HFFc6 (cell line): ENCODE measurements around the gene CDR2. TPM values are rescaled to one million over a fixed set of nuclear protein-coding genes. Genes with fewer than 3 reads are reported as not detected.

ENCODE experiments used
- DNase-seq: peaks from one replicate; pipeline ENCODE4 v3.0.0-alpha.2; 2018
- H3K27ac Mint-ChIP-seq: 2 replicates; pipeline ENCODE4 v1.8.0; 2020; ENCODE audit warnings: mild to moderate bottlenecking, mixed read lengths
- H3K27me3 Mint-ChIP-seq: 2 replicates; pipeline ENCODE4 v1.8.0; 2021; ENCODE audit warnings: mild to moderate bottlenecking, moderate library complexity, mixed read lengths; ENCODE audit not compliant: insufficient read depth
- H3K36me3 Mint-ChIP-seq: 2 replicates; pipeline ENCODE4 v1.8.0; 2021; ENCODE audit warnings: low read depth, mixed read lengths
- H3K4me1 Mint-ChIP-seq: 2 replicates; pipeline ENCODE4 v1.8.0; 2020; ENCODE audit warnings: low read depth, mixed read lengths
- H3K4me3 Mint-ChIP-seq: 2 replicates; pipeline ENCODE4 v1.8.0; 2020; ENCODE audit warnings: mild to moderate bottlenecking, moderate library complexity, mixed read lengths
- H3K9me3 Mint-ChIP-seq: 2 replicates; pipeline ENCODE4 v1.8.0; 2020; ENCODE audit warnings: mild to moderate bottlenecking, mixed read lengths
- total RNA-seq, 6 experiments: library from RNA; stranded (reverse); fragmentation: NEBNext Ultra II Directional; extraction: Animal tissue kit (Norgen Biotek cat#: 25700); gene quantifications; 2 replicates in 1 of 6; 3 replicates in 5 of 6; pipeline ENCODE4 v1.2.3, GENCODE V29; 2021
- TF ChIP-seq, protein P1 (sequence below): fragments of 200-600 bp; sonication (generic); IDR thresholded peaks from 2 replicates; pipeline ENCODE4 v1.5.0; 2021; ENCODE audit warnings: antibody characterized with exemption, mild to moderate bottlenecking

CDR2 gene
- total RNA-seq, 6 experiments from 2014 or later, result 35.9 to 43.4 (median 39.1) TPM

- H3K27me3 Mint-ChIP-seq, result peaks cover 14% of the 10 kb centered on the region
- H3K9me3 Mint-ChIP-seq, result no peaks in the 10 kb centered on the region
- no peaks in the 10 kb centered on the region for H3K4me1 Mint-ChIP-seq
- no peak overlapping the region for H3K4me3 Mint-ChIP-seq
- peaks cover 16% of the 10 kb centered on the region for H3K36me3 Mint-ChIP-seq
- DNase-seq, result no peak
- TF ChIP-seq, protein P1, sequence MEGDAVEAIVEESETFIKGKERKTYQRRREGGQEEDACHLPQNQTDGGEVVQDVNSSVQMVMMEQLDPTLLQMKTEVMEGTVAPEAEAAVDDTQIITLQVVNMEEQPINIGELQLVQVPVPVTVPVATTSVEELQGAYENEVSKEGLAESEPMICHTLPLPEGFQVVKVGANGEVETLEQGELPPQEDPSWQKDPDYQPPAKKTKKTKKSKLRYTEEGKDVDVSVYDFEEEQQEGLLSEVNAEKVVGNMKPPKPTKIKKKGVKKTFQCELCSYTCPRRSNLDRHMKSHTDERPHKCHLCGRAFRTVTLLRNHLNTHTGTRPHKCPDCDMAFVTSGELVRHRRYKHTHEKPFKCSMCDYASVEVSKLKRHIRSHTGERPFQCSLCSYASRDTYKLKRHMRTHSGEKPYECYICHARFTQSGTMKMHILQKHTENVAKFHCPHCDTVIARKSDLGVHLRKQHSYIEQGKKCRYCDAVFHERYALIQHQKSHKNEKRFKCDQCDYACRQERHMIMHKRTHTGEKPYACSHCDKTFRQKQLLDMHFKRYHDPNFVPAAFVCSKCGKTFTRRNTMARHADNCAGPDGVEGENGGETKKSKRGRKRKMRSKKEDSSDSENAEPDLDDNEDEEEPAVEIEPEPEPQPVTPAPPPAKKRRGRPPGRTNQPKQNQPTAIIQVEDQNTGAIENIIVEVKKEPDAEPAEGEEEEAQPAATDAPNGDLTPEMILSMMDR, result no peak
- H3K27ac Mint-ChIP-seq, result no peak overlapping the region
Observed at GRCh38 chr16:22326771-22327445, 47.5 kb downstream of the CDR2 start.

- peaks cover 10% of the 10 kb centered on the region for H3K36me3 Mint-ChIP-seq
- H3K9me3 Mint-ChIP-seq, result no peaks in the 10 kb centered on the region
- no peak overlapping the region for H3K27ac Mint-ChIP-seq
- TF ChIP-seq, protein P1, result no peak
- DNase-seq, result no peak
- H3K4me1 Mint-ChIP-seq, result no peaks in the 10 kb centered on the region
- H3K27me3 Mint-ChIP-seq, result peaks cover 14% of the 10 kb centered on the region
- no peak overlapping the region for H3K4me3 Mint-ChIP-seq
Observed at GRCh38 chr16:22326369-22326652, 48.1 kb downstream of the CDR2 start.

DNA sequence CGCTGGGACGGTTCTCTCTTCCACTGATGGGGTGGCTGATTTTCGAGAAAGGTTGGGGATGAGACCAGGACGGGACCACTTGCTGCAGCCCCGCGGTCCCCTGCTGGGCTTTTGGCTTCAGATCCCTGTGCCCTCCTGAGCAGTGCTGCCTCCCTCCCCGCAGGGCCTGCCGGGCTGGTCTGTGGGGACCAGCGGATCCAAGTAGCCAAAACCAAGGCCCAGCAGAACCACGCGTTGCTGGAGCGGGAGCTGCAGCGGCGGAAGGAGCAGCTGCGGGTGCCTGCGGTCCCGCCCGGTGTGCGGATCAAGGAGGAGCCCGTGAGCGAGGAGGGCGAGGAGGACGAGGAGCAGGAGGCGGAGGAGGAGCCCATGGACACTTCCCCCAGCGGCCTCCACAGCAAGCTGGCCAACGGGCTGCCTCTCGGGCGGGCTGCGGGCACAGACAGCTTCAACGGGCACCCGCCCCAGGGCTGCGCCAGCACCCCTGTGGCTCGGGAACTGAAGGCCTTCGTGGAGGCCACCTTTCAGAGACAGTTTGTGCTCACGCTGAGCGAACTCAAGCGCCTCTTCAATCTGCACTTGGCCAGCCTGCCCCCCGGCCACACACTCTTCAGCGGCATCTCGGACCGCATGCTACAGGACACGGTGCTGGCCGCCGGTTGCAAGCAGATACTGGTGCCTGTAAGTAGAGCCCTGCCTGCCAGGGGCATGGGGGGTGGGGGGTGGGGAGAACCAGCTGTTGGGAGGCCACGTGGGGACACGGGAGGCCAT, 48.6 kb downstream of the CDR2 start:
- Mint-ChIP-seq H3K9me3 (no peaks in the 10 kb centered on the region), H3K4me1 (no peaks in the 10 kb centered on the region), H3K27ac (no peak overlapping the region), H3K36me3 (peaks cover 13% of the 10 kb centered on the region; the same call in 1 of the 2 replicates), H3K27me3 (peaks cover 14% of the 10 kb centered on the region), H3K4me3 (no peak overlapping the region)
- DNase-seq, result no peak
- TF ChIP-seq, protein P1, result no peak

DNA sequence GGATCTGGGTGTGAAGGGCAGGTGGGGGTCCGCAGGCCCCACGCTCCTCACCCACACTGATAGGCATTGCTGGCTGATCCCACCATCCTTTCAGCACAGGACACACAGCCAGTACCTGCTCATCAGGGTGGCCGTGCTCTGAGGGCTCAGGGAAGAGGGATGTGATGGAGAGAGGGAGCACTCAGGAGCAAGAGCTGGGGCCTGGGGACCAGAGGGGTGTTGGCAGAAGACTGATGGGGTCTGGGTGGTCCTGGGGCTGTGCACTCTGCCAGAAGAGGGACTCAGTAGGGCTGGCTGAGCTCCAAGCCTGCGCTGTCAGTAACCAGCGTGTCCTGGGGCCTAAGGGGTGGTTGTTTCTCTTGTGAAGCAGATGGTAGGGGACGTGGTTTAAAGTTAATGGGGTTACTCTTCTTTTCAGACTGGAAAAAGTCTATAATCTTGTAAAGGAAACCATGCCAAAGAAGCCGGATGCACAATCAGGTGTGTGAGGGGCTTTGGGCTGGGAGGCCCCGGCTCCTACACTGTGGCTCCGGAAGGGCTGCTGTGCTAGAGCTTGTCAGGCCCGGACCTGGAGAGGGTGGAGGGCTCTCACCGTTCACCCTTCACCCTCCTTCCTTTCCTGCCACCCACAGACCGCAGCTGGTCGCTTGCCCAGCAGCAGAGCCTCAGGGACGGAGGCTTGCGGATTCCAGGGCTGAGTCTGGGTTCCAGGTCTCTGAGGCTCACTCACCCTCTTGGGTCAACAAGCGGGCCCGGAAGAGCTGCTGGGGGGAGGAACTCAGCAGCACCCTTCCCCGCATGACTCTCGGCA, 49.4 kb downstream of the CDR2 start:
- H3K27me3 Mint-ChIP-seq, result peaks cover 14% of the 10 kb centered on the region
- H3K36me3 Mint-ChIP-seq, result peaks cover 11% of the 10 kb centered on the region; the same call in 1 of the 2 replicates
- no peaks in the 10 kb centered on the region for H3K9me3 Mint-ChIP-seq
- DNase-seq, result no peak
- 0 out of 2 replicates have a peak overlapping the region, but pooled peaks have one; percentile 1 for H3K27ac Mint-ChIP-seq
- no peaks in the 10 kb centered on the region for H3K4me1 Mint-ChIP-seq
- TF ChIP-seq, protein P1, result no peak
- H3K4me3 Mint-ChIP-seq, result no peak overlapping the region

GRCh38 chr16:22323959-22324786, 50.2 kb downstream of the CDR2 start:
- no peak for DNase-seq
- TF ChIP-seq, protein P1, result no peak
- Mint-ChIP-seq H3K4me1 (no peaks in the 10 kb centered on the region), H3K36me3 (peaks cover 9% of the 10 kb centered on the region; the same call in 1 of the 2 replicates), H3K27me3 (peaks cover 14% of the 10 kb centered on the region), H3K4me3 (no peak overlapping the region), H3K27ac (no peak overlapping the region), H3K9me3 (no peaks in the 10 kb centered on the region)
